Gastrocnemius medialis (tissue), 4 donors: Measurements from ENCODE around the gene HOXB1. TPM values are rescaled to one million over a fixed set of nuclear protein-coding genes. Genes with fewer than 3 reads are reported as not detected.
A peak's percentile ranks its signal among the peaks of the same experiment; 100 is the strongest.

Experiments
- ATAC-seq, 2 donors: fragments of 150-250 bp; one replicate each; pipeline ENCODE4 v1.9.1; 2016
- DNase-seq, 2 donors: peaks; one replicate each; pipeline ENCODE4 v3.0.0-alpha.2; 2019
- H3K27ac ChIP-seq, 4 donors: fragments of 200-600 bp; sonication (generic); 1 replicate in 1 of 4; 2 replicates in 3 of 4; pipeline ENCODE4 v1.5.1; 2016 to 2018; ENCODE audit warnings: mild to moderate bottlenecking in 2 of 4, moderate library complexity in 1 of 4
- H3K27me3 ChIP-seq, 3 donors: fragments of 200-600 bp; sonication (generic) in 2 of 3; 1 replicate in 1 of 3; 2 replicates in 2 of 3; pipeline versions ENCODE4 v1.5.1 to v1.6.0; 2016 to 2019; ENCODE audit warnings: mild to moderate bottlenecking in 1 of 3, moderate library complexity in 1 of 3
- H3K36me3 ChIP-seq, 2 donors: fragments of 200-600 bp; sonication (generic) in 1 of 2; one replicate each; pipeline ENCODE4 v1.5.1; 2017 to 2018
- H3K4me1 ChIP-seq, 2 donors: fragments of 200-600 bp; sonication (generic) in 1 of 2; one replicate each; pipeline ENCODE4 v1.5.1; 2016 to 2017; ENCODE audit warnings: mild to moderate bottlenecking in 2 of 2
- H3K4me3 ChIP-seq, 4 donors: fragments of 200-600 bp; sonication (generic) in 3 of 4; 1 replicate in 1 of 4; 2 replicates in 3 of 4; pipeline ENCODE4 v1.5.1; 2016 to 2019; ENCODE audit warnings: mild to moderate bottlenecking in 2 of 4
- H3K9me3 ChIP-seq, 3 donors: fragments of 200-600 bp; sonication (generic) in 2 of 3; 1 replicate in 1 of 3; 2 replicates in 2 of 3; pipeline ENCODE4 v1.5.1; 2016 to 2019
- CTCF ChIP-seq, 5 experiments: fragments of 450-650 bp in 3 of 5; fragments of 200-600 bp in 2 of 5; sonication (generic) in 2 of 5; IDR thresholded peaks in 4 of 5; conservative IDR thresholded peaks in 1 of 5; 1 replicate in 4 of 5; 2 replicates in 1 of 5; pipeline ENCODE4 v1.5.1; 2016 to 2019; ENCODE audit warnings: antibody characterized with exemption in 5 of 5, mild to moderate bottlenecking in 3 of 5, moderate library complexity in 3 of 5
- POLR2A ChIP-seq, 2 donors: fragments of 450-650 bp; IDR thresholded peaks; one replicate each; pipeline ENCODE4 v1.6.1; 2017; ENCODE audit warnings: antibody characterized with exemption in 2 of 2, mild to moderate bottlenecking in 2 of 2, moderate library complexity in 2 of 2
- in situ Hi-C, 4 donors: fragments of 200-750 bp; cut with MboI; loops; one replicate each; pipeline versions ENCODE4 v1.15.0 to v1.8.0; 2017; ENCODE audit warnings: low sequenced_read_pairs in 4 of 4
- intact Hi-C: fragments of 100-400 bp; cut with DNase I; formaldehyde crosslinking; loops from one replicate; pipeline ENCODE4 v1.15.1; 2023; ENCODE audit warnings: low total_unique reads
- total RNA-seq, 4 donors: library from RNA; depleted of rRNA; stranded (reverse); fragments of >200 nt; gene quantifications; one replicate each; pipeline versions ENCODE4 v1.1.0 to v1.2.3, GENCODE V29; 2016

HOXB1 gene
- not detected for total RNA-seq

GRCh38 chr17:48530887-48531272 lies at the start of gene HOXB1:
HOXB1 (minus strand) TSS chr17:48531011; CDS start chr17:48530904, 107 bp downstream.
- Histone ChIP-seq H3K9me3 (no peaks in the 10 kb centered on the region), H3K36me3 (no peaks in the 10 kb centered on the region), H3K27ac (no peak within 1 kb of the TSS), H3K27me3 (peaks cover 10 to 12% (median 12%) of the 10 kb centered on the region in 3 donors), H3K4me1 (no peaks in the 10 kb centered on the region), H3K4me3 (no peak within 1 kb of the TSS)
- intact Hi-C loops (no loop called here), in situ Hi-C loops (no loop called here)
- no peak for TF ChIP-seq CTCF (IDR thresholded peaks at IDR 0.05 in 4 of 5, conservative IDR thresholded peaks at IDR 0.05 in 1 of 5)
- TF ChIP-seq POLR2A (IDR thresholded peaks at IDR 0.05) = no peak
- ATAC-seq = no peak
- DNase-seq = no peak

GRCh38 chr17:48579760-48580554 lies 49.1 kb upstream of the HOXB1 start:
- no peak for DNase-seq
- H3K27ac ChIP-seq = peak overlapping the region; percentile 72 to 83 (median 76)
- H3K4me1 ChIP-seq = peaks cover 5 to 9% of the 10 kb centered on the region in 2 donors
- peaks cover 38 to 78% (median 67%) of the 10 kb centered on the region in 3 donors for H3K27me3 ChIP-seq
- peak overlapping the region in 1 of 4 donors; percentile 1 for H3K4me3 ChIP-seq
- TF ChIP-seq CTCF (IDR thresholded peaks at IDR 0.05 in 4 of 5, conservative IDR thresholded peaks at IDR 0.05 in 1 of 5) (no peak), POLR2A (IDR thresholded peaks at IDR 0.05) (no peak)
- ATAC-seq = no peak
- H3K36me3 ChIP-seq = no peaks in the 10 kb centered on the region
- no peaks in the 10 kb centered on the region for H3K9me3 ChIP-seq
- in situ Hi-C loops (no loop called here), intact Hi-C loops (loop anchor here (2.0 kb wide), 2 partner anchors 31 to 37 kb away; partner anchors contain the start of gene HOXB7)

- no peaks in the 10 kb centered on the region for H3K36me3 ChIP-seq
- no peak for DNase-seq
- TF ChIP-seq POLR2A (IDR thresholded peaks at IDR 0.05) (no peak), CTCF (IDR thresholded peaks at IDR 0.05 in 4 of 5, conservative IDR thresholded peaks at IDR 0.05 in 1 of 5) (no peak)
- intact Hi-C loops = loop anchor here (2.0 kb wide), 2 partner anchors 31 to 37 kb away; partner anchors contain the start of gene HOXB7
- H3K4me3 ChIP-seq = peak overlapping the region in 2 of 4 donors; percentile 65 to 67
- ATAC-seq = no peak
- in situ Hi-C loops = no loop called here
- peak overlapping the region; percentile 10 to 83 (median 76) for H3K27ac ChIP-seq
- H3K9me3 ChIP-seq = no peaks in the 10 kb centered on the region
- peaks cover 38 to 80% (median 72%) of the 10 kb centered on the region in 3 donors for H3K27me3 ChIP-seq
- peaks cover 5% of the 10 kb centered on the region in 2 donors for H3K4me1 ChIP-seq
These were observed 48.6 kb upstream of the HOXB1 start for GRCh38 chr17:48579471-48579759.

- Histone ChIP-seq H3K4me3 (peak overlapping the region; percentile 60 to 69 (median 66)), H3K9me3 (no peaks in the 10 kb centered on the region), H3K27ac (peak overlapping the region; percentile 72 to 83 (median 76)), H3K27me3 (peaks cover 36 to 85% (median 72%) of the 10 kb centered on the region in 3 donors), H3K36me3 (no peaks in the 10 kb centered on the region), H3K4me1 (peaks cover 5% of the 10 kb centered on the region in 2 donors)
- in situ Hi-C loops (no loop called here), intact Hi-C loops (loop anchor here (2.0 kb wide), 2 partner anchors 32 to 36 kb away; partner anchors contain the start of gene HOXB7)
- ATAC-seq = peak in 1 of 2 donors; percentile 9
- TF ChIP-seq POLR2A (IDR thresholded peaks at IDR 0.05) (no peak), CTCF (IDR thresholded peaks at IDR 0.05 in 4 of 5, conservative IDR thresholded peaks at IDR 0.05 in 1 of 5) (no peak)
- no peak for DNase-seq
These were observed 48.0 kb upstream of the HOXB1 start for GRCh38 chr17:48578616-48579470.
